Activated CD4-positive, alpha-beta memory T cell treated with anti-CD3 and anti-CD28 coated beads for 36 hours (primary cell): ENCODE measurements around the gene GPR61. TPM values are rescaled to one million over a fixed set of nuclear protein-coding genes. Genes with fewer than 3 reads are reported as not detected.
A peak's percentile ranks its signal among the peaks of the same experiment; 100 is the strongest.

ENCODE experiments used
- CTCF ChIA-PET: fragments of 350-600 bp; sonication (Branson Sonifier 250); formaldehyde crosslinking; loops from one replicate; lab custom pipeline; 2021; ENCODE audit warnings: antibody characterized with exemption, inconsistent platforms; lab: Charles Lee
- POLR2A ChIA-PET: fragments of 350-600 bp; sonication (Branson Sonifier 250); formaldehyde crosslinking; loops from one replicate; lab custom pipeline; 2021; ENCODE audit warnings: antibody characterized with exemption; lab: Charles Lee
- DNase-seq: peaks from one replicate; pipeline ENCODE4 v3.0.0-alpha.2; 2020
- H3K27ac Mint-ChIP-seq: one replicate; pipeline ENCODE4 v1.8.0; 2021; ENCODE audit warnings: mixed read lengths
- H3K27me3 Mint-ChIP-seq: one replicate; pipeline ENCODE4 v1.8.0; 2021; ENCODE audit warnings: mixed read lengths
- H3K36me3 Mint-ChIP-seq: one replicate; pipeline ENCODE4 v1.8.0; 2021; ENCODE audit warnings: mixed read lengths
- H3K4me1 Mint-ChIP-seq: one replicate; pipeline ENCODE4 v1.8.0; 2021; ENCODE audit warnings: low read depth, mixed read lengths
- H3K4me3 Mint-ChIP-seq: one replicate; pipeline ENCODE4 v1.8.0; 2021; ENCODE audit warnings: mild to moderate bottlenecking, mixed read lengths
- H3K9me3 Mint-ChIP-seq: one replicate; pipeline ENCODE4 v1.8.0; 2021; ENCODE audit warnings: mixed read lengths
- intact Hi-C: fragments of 100-400 bp; cut with micrococcal nuclease; formaldehyde crosslinking; loops from one replicate; pipeline ENCODE4 v1.15.1; 2023
- total RNA-seq, 2 experiments: library from RNA; stranded (reverse); gene quantifications; one replicate each; pipeline ENCODE4 v1.2.3, GENCODE V29; 2021

Gene GPR61
- total RNA-seq, 2 experiments from 2014 or later, result 0.15 TPM; not detected in 1

DNA sequence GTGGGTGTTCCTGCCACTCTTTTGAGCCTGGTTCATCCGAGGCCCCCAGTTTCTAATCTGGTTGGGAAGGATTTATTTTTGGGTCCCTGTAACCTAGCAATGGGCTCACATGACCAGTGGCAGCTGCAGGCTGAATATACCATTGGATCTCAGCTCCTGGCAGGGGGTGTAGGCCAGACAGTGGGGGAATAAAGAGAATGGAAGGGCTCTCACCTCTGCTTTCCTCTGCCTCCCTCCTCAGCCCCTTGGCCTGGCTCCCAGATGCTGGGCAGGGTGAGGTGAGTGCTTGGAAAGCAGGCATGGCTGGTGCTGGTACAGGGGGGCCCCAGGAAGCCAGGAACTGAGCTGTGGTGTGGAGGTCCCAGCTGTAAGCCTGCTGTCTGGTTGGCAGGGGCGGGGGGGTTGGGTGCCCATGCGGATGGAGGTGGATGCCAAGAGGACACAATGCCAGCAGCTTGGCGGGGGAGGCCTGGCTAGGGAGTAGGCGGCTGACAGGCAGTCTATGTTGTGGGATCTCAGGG is 3.6 kb upstream of the GPR61 start:
- H3K4me3 Mint-ChIP-seq, result no peak overlapping the region
- POLR2A ChIA-PET, result no interaction called here
- no peak for DNase-seq
- H3K36me3 Mint-ChIP-seq, result no peaks in the 10 kb centered on the region
- H3K27me3 Mint-ChIP-seq, result no peaks in the 10 kb centered on the region
- CTCF ChIA-PET, result interaction anchor here (1.0 to 21.1 kb wide), 2 partner anchors 40 to 259 kb away, joined by 4 to 1096 read pairs; partner anchors contain the start of genes AMIGO1, ATXN7L2 and CYB561D1
- no peak overlapping the region for H3K27ac Mint-ChIP-seq
- H3K4me1 Mint-ChIP-seq, result peaks cover 17% of the 10 kb centered on the region
- no peaks in the 10 kb centered on the region for H3K9me3 Mint-ChIP-seq
- intact Hi-C loops, result no loop called here

DNA sequence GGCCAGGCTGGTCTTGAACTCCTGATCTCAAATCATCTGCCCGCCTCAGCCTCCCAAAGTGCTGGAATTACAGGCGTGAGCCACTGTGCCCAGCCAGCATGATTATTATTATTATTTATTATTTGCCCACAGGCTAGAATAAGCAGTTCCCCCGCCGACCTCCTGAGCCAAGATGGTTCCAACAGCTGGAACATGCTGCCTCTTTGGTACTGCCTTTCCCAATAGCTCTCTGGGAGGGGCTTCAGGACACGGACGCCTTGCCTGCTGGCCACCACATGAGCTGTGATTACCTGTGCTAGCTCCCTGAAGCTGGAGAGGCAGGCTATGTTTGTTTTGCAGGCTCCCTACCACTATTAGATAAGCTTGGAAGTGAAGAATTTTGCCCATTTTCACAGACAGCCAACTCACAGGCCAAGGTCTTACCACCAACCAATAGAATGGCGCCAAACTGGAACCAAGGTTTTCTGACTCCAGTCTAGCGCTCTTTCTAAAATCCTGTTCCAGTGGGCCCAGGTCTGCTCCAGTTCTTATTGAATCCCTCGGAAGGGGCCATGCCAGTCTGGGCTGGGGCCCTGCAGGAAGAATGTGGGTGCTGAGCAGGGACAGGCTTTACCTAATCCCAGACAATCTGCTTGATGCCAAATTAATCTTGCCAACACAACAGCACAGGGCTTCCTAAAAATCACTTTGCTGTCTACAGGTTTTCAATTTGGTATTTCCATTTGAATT is 2.1 kb upstream of the GPR61 start:
- Mint-ChIP-seq H3K27ac (no peak overlapping the region), H3K9me3 (no peaks in the 10 kb centered on the region), H3K4me3 (no peak overlapping the region), H3K36me3 (no peaks in the 10 kb centered on the region), H3K27me3 (no peaks in the 10 kb centered on the region), H3K4me1 (peaks cover 2% of the 10 kb centered on the region)
- DNase-seq, result no peak
- POLR2A ChIA-PET, result no interaction called here
- intact Hi-C loops, result no loop called here
- CTCF ChIA-PET, result interaction anchor here (0.5 to 21.1 kb wide), 5 partner anchors 9 to 447 kb away, joined by 3 to 1096 read pairs (median 4); partner anchors contain the start of genes AHCYL1, AMIGO1, ATXN7L2 and CYB561D1

DNA sequence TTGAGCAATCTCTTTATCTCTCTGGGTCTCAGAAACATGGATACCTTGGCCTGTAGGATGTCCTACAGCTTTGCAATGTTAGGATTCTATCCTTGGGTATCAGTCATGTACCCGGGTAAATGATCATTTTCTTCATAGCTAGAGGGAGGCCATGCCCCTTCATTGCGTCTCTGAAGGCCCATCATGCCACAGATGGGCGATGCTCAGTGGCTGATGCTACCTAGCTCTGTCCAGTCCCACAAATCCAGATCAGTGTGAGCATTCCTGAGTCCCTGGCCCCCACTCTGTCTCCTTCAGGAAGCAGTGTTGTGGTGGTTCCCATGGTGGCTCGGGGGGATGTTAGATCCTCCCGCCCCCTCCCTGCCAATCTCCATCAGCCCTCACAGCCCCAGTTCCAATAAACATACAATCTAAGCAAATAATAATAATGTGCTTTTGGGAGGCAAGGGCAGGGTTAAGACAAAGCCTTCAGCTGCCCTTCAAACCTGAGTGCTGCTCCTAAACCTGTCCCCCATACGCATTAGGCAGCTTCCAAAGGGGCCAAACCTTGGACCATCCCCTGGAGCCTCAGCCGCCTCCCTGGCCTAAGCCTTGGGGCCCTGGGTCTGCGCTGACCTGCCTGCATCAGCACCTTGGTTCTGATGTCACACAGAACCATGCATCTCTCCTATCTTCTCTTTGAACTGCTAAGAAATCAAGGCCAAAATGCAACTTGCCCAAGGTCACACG is 681 bp upstream of the GPR61 start:
- no peaks in the 10 kb centered on the region for H3K4me1 Mint-ChIP-seq
- CTCF ChIA-PET, result interaction anchor here (1.5 to 21.1 kb wide), 3 partner anchors 43 to 445 kb away, joined by 6 to 1096 read pairs (median 22); partner anchors contain the start of genes AHCYL1, AMIGO1, ATXN7L2 and CYB561D1
- no peaks in the 10 kb centered on the region for H3K9me3 Mint-ChIP-seq
- intact Hi-C loops, result no loop called here
- POLR2A ChIA-PET, result no interaction called here
- no peak overlapping the region for H3K4me3 Mint-ChIP-seq
- H3K27me3 Mint-ChIP-seq, result no peaks in the 10 kb centered on the region
- no peaks in the 10 kb centered on the region for H3K36me3 Mint-ChIP-seq
- no peak for DNase-seq
- no peak overlapping the region for H3K27ac Mint-ChIP-seq

DNA sequence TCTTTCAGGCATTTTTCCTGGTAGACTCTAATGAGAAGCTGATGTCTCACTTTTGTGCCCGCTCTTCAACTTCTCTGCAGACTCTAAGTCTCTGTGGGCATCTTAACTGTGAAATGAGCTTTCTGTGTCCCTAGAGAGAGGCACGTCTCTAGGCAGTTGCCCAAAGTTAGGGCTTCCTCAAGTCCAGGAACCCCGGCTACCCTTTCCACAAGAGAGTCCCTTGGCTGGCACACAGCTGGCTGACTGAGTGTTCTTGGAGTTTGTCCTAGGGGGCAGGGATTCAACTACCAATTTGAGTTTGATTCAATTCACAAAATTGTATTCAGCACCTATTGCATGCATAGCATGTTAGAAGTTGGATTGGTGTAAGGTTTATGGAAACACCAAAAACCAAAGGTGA is 1.4 kb downstream of the GPR61 start:
- POLR2A ChIA-PET, result no interaction called here

DNA sequence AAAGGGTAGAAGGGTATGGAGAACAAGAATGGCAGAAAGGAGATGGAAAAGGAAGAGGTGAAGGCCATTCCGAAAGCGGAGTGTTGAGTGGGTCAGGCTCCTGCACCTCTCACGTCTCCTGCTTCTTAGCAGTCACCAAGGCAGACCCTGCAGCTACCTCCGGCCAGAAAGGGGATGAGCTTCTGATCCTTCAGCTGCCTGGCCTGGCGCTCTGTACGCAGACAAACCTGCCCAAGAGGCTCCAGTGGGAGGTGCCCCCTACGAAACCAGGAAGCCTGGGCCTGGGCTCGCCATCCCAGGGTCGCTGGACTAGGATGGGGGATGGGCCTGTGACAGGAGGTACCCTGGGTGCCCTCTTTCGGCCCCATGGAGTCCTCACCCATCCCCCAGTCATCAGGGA is 3.0 kb downstream of the GPR61 start:
- Mint-ChIP-seq H3K4me1 (peaks cover 10% of the 10 kb centered on the region), H3K27me3 (no peaks in the 10 kb centered on the region), H3K9me3 (no peaks in the 10 kb centered on the region), H3K4me3 (no peak overlapping the region), H3K27ac (no peak overlapping the region), H3K36me3 (no peaks in the 10 kb centered on the region)
- intact Hi-C loops, result loop anchor here (10.0 kb wide), 1 partner anchor 362 kb away; no protein-coding TSS in a partner anchor
- CTCF ChIA-PET, result interaction anchor here (1.4 to 5.2 kb wide), 2 partner anchors 9 to 232 kb away, joined by 3 to 50 read pairs; no protein-coding TSS in a partner anchor
- POLR2A ChIA-PET, result no interaction called here
- DNase-seq, result no peak

More for the DNA sequence above, 1.4 kb downstream of the GPR61 start:
- CTCF ChIA-PET, result interaction anchor here (0.9 to 21.1 kb wide), 6 partner anchors 9 to 265 kb away, joined by 3 to 1096 read pairs (median 10); partner anchors contain the start of genes AMIGO1, ATXN7L2, CYB561D1 and PSRC1
- H3K4me3 Mint-ChIP-seq, result no peak overlapping the region
- no peak overlapping the region for H3K27ac Mint-ChIP-seq
- no peaks in the 10 kb centered on the region for H3K9me3 Mint-ChIP-seq
- intact Hi-C loops, result loop anchor here (10.0 kb wide), 1 partner anchor 364 kb away; no protein-coding TSS in a partner anchor
- no peaks in the 10 kb centered on the region for H3K27me3 Mint-ChIP-seq
- no peak for DNase-seq
- no peaks in the 10 kb centered on the region for H3K36me3 Mint-ChIP-seq
- H3K4me1 Mint-ChIP-seq, result no peaks in the 10 kb centered on the region

DNA sequence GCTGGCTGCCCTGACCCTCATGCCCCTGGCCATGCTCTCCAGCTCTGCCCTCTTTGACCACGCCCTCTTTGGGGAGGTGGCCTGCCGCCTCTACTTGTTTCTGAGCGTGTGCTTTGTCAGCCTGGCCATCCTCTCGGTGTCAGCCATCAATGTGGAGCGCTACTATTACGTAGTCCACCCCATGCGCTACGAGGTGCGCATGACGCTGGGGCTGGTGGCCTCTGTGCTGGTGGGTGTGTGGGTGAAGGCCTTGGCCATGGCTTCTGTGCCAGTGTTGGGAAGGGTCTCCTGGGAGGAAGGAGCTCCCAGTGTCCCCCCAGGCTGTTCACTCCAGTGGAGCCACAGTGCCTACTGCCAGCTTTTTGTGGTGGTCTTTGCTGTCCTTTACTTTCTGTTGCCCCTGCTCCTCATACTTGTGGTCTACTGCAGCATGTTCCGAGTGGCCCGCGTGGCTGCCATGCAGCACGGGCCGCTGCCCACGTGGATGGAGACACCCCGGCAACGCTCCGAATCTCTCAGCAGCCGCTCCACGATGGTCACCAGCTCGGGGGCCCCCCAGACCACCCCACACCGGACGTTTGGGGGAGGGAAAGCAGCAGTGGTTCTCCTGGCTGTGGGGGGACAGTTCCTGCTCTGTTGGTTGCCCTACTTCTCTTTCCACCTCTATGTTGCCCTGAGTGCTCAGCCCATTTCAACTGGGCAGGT is 3.8 kb downstream of the GPR61 start:
- H3K4me3 Mint-ChIP-seq, result no peak overlapping the region
- no peak for DNase-seq
- ChIA-PET CTCF (interaction anchor here (1.1 to 5.2 kb wide), 7 partner anchors 10 to 442 kb away, joined by 4 to 130 read pairs (median 50); partner anchors contain the start of genes AHCYL1 and GSTM4), POLR2A (no interaction called here)
- peaks cover 1% of the 10 kb centered on the region for H3K36me3 Mint-ChIP-seq
- no peaks in the 10 kb centered on the region for H3K9me3 Mint-ChIP-seq
- H3K4me1 Mint-ChIP-seq, result peaks cover 10% of the 10 kb centered on the region
- intact Hi-C loops, result loop anchor here (10.0 kb wide), 1 partner anchor 361 kb away; no protein-coding TSS in a partner anchor
- no peaks in the 10 kb centered on the region for H3K27me3 Mint-ChIP-seq
- H3K27ac Mint-ChIP-seq, result no peak overlapping the region

DNA sequence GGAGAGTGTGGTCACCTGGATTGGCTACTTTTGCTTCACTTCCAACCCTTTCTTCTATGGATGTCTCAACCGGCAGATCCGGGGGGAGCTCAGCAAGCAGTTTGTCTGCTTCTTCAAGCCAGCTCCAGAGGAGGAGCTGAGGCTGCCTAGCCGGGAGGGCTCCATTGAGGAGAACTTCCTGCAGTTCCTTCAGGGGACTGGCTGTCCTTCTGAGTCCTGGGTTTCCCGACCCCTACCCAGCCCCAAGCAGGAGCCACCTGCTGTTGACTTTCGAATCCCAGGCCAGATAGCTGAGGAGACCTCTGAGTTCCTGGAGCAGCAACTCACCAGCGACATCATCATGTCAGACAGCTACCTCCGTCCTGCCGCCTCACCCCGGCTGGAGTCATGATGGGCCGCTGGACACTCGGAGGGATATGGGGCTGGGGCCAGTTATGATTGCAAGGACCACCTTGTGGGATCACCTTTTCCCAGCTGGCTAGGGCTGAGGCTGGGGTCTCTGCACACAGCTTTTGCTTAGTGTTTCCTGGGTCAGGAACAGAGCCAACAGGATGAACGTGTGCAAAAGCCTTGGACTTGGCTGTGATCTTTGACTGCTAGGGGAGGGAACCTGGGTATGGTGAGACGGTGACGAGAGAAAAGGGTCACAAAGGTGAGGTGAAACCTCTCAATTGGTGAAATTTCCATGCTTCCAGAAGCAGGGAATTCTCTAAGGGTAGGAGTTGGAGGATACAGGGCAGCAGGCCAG is 4.5 kb downstream of the GPR61 start:
- H3K36me3 Mint-ChIP-seq, result peaks cover 3% of the 10 kb centered on the region
- no peaks in the 10 kb centered on the region for H3K27me3 Mint-ChIP-seq
- ChIA-PET CTCF (interaction anchor here (1.1 to 5.2 kb wide), 7 partner anchors 11 to 441 kb away, joined by 4 to 130 read pairs (median 50); partner anchors contain the start of genes AHCYL1 and GSTM4), POLR2A (no interaction called here)
- intact Hi-C loops, result loop anchor here (10.0 kb wide), 1 partner anchor 361 kb away; no protein-coding TSS in a partner anchor
- peaks cover 13% of the 10 kb centered on the region for H3K4me1 Mint-ChIP-seq
- no peak overlapping the region for H3K4me3 Mint-ChIP-seq
- H3K9me3 Mint-ChIP-seq, result no peaks in the 10 kb centered on the region
- H3K27ac Mint-ChIP-seq, result no peak overlapping the region
- no peak for DNase-seq

DNA sequence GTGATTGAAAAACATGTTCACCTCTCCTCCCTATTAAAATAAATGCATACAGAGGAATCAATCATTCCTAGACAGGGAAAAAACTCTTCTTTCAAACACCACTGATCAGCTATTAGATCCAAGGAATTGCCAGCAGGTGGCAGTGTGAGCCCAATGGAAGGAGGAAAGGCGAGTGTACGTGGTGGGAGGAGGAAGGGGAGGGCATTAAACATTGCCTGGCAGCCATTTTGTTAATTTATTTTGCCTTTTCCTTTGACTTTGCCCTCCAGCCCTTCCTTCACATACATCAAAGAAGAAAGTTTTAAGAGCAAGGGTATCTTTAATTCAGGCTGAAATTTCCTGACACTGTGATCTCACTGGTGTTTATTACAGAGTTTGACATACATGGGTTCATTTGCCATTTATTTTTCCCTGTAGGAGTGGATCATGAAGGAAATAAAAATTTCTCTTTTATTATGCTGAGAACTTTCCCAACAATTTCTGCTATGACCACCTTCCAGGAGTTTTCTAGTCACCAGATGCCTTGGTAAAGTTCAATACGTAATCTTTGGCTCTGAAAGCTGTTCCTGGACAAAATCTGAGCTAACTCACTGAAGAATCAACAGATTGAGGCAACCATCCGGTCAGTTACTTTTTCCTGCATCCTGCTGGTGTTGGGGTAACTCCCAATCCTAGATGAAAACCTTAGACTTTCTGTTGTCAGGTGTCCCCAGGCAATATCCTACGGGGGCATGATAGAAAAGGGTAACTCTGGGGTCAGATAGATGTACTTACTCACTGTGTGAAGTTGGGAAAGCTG is 6.8 kb downstream of the GPR61 start:
- ChIA-PET POLR2A (interaction anchor here (0.6 to 2.7 kb wide), 9 partner anchors 62 to 438 kb away, joined by 3 to 13 read pairs (median 4); partner anchors contain the start of genes AHCYL1, AMPD2, ATXN7L2 and GNAT2), CTCF (interaction anchor here (0.5 to 5.2 kb wide), 36 partner anchors 9 to 584 kb away, joined by 3 to 130 read pairs (median 5); partner anchors contain the start of genes AHCYL1, AMIGO1, AMPD2 and CYB561D1)
- peak overlapping the region; percentile 94 for H3K27ac Mint-ChIP-seq
- H3K9me3 Mint-ChIP-seq, result no peaks in the 10 kb centered on the region
- peak overlapping the region; percentile 86 for H3K4me3 Mint-ChIP-seq
- intact Hi-C loops, result loop anchor here (1.0 to 10.0 kb wide), 7 partner anchors 84 to 799 kb away; partner anchors contain the start of genes AHCYL1, STRIP1 and STXBP3
- peak; percentile 93 for DNase-seq
- H3K36me3 Mint-ChIP-seq, result peaks cover 4% of the 10 kb centered on the region
- peaks cover 33% of the 10 kb centered on the region for H3K4me1 Mint-ChIP-seq
- no peaks in the 10 kb centered on the region for H3K27me3 Mint-ChIP-seq

DNA sequence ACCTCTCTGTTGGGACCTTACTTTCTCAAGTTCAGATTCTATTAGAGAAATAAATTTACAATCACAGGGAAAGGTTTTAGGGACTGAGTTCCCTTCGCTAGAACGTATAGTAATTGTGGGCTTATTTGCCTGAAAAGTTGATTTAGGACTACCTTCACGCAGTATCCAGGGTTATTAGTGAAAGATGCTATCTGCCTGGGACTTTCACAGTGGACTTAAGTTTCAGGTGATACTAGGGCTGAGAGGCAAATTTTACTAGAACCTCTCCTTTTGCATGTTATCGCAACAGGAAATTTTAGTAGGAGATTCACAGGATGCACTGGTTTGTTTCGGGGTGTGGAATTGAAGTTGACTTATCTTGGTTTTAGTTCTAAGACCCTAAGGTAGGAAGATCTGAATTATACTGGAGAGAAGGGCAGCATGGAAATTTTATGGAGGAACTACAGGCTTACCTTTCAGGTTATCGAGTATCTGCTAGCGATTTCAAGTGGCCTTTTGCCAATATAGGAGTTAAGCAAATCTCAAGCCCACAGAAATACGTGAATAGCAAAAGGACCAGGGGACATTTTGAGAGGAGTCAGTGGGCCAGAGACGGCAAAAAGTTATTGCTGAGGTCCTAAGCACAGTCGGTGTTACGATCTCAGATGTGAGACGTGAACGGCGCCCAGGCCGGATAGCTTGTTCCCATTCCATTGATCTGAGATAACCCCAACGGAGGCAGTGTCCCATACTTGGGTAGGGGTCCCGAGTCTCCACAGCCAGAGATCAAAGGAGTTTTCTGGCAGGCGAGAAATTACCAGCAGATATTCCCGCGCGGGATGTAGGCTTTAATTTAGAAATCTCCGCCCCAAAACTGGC is 8.0 kb downstream of the GPR61 start:
- Mint-ChIP-seq H3K4me1 (peaks cover 36% of the 10 kb centered on the region), H3K36me3 (peaks cover 5% of the 10 kb centered on the region), H3K27ac (peak overlapping the region; percentile 94), H3K4me3 (peak overlapping the region; percentile 86), H3K9me3 (no peaks in the 10 kb centered on the region), H3K27me3 (no peaks in the 10 kb centered on the region)
- intact Hi-C loops, result loop anchor here (1.0 to 10.0 kb wide), 5 partner anchors 74 to 800 kb away; partner anchors contain the start of genes PSMA5, STRIP1 and STXBP3
- ChIA-PET CTCF (interaction anchor here (0.8 to 5.2 kb wide), 19 partner anchors 10 to 481 kb away, joined by 3 to 130 read pairs (median 23); partner anchors contain the start of genes AHCYL1, AMPD2, ATXN7L2 and CYB561D1), POLR2A (interaction anchor here (0.9 to 2.7 kb wide), 17 partner anchors 14 to 437 kb away, joined by 3 to 35 read pairs (median 5); partner anchors contain the start of genes AHCYL1, AMIGO1, AMPD2 and ATXN7L2)
- DNase-seq, result peak; percentile 48
